Measurements from ENCODE around the gene ATP2B3.

The ATP2B3 gene

GRCh38 chrX:153576239-153576870, 58.9 kb downstream of the ATP2B3 start:
- DNase-seq: no peak

- no peak for DNase-seq
Measured at GRCh38 chrX:153576961-153577360, 59.5 kb downstream of the ATP2B3 start.

GRCh38 chrX:153578200-153578835, 60.9 kb downstream of the ATP2B3 start:
- DNase-seq: no peak

GRCh38 chrX:153578889-153579288, 61.4 kb downstream of the ATP2B3 start:
- no peak for DNase-seq

- no peak for DNase-seq
Measured at GRCh38 chrX:153580700-153581386, 63.4 kb downstream of the ATP2B3 start.

GRCh38 chrX:153582896-153583295, 65.5 kb downstream of the ATP2B3 start:
- peak; percentile 71 for DNase-seq

- DNase-seq: no peak
Measured at GRCh38 chrX:153583433-153583832, 66.0 kb downstream of the ATP2B3 start.

GRCh38 chrX:153585827-153586226, 68.4 kb downstream of the ATP2B3 start:
- DNase-seq: no peak

- no peak for DNase-seq
Measured at GRCh38 chrX:153587342-153587741, 69.9 kb downstream of the ATP2B3 start.

GRCh38 chrX:153588021-153588781, 70.8 kb downstream of the ATP2B3 start:
- no peak for DNase-seq

- no peak for DNase-seq
Measured at GRCh38 chrX:153588782-153589446, 71.5 kb downstream of the ATP2B3 start.

GRCh38 chrX:153590961-153591956, 73.8 kb downstream of the ATP2B3 start:
- DNase-seq: no peak

- no peak for DNase-seq
Measured at GRCh38 chrX:153592091-153592833, 74.8 kb downstream of the ATP2B3 start.

GRCh38 chrX:153592966-153593688, 75.7 kb downstream of the ATP2B3 start:
- no peak for DNase-seq

GRCh38 chrX:153593811-153594500, 76.5 kb downstream of the ATP2B3 start:
- no peak for DNase-seq

- DNase-seq: no peak
Measured at GRCh38 chrX:153595387-153595786, 77.9 kb downstream of the ATP2B3 start.

- DNase-seq: no peak
Measured at GRCh38 chrX:153595859-153596857, 78.7 kb downstream of the ATP2B3 start.

Data from activated CD8-positive, alpha-beta memory T cell treated with anti-CD3 and anti-CD28 coated beads for 24 hours (primary cell).